GM18873 (cell line): ENCODE measurements around the gene TRAF5.
"Not testable (repeated sequence)": the region's sequence is repeated elsewhere in the genome, so short reads cannot be mapped to it uniquely, and the experiment has no call there.

Source experiments
- ATAC-seq: cut with Tn5 transposase; IDR thresholded peaks from one replicate; pipeline ENCODE4 v1.9.1; 2021; ENCODE audit warnings: mild to moderate bottlenecking, moderate library complexity, moderate number of reproducible peaks; ENCODE audit not compliant: unreplicated experiment, low FRiP score

Gene TRAF5

GRCh38 chr1:211375949-211376348 lies 49.3 kb downstream of the TRAF5 start:
- ATAC-seq, result no peak

GRCh38 chr1:211376807-211377470 lies 50.3 kb downstream of the TRAF5 start:
- no peak for ATAC-seq

- no peak for ATAC-seq
Measured at GRCh38 chr1:211377539-211378450, 51.2 kb downstream of the TRAF5 start.

DNA sequence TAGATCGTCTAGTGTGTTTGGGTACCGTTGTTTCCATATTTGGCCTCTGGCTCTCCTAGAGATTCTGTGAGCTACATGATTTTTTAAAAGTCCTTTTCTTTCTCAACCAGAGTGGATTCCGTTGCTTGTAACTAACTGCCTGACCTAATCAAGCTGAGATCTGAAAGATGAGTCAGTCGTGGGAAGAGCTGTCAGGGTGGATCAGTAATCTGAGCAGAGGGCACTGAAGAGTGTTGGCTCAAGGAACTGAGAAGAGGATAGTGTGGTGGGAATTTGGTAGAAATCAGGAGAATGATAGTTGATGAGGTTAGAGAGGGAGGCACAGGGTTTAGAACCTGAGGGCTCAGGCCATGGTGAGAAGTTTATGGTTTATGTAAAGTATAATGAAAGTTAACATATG lies 52.2 kb downstream of the TRAF5 start:
- no peak for ATAC-seq

DNA sequence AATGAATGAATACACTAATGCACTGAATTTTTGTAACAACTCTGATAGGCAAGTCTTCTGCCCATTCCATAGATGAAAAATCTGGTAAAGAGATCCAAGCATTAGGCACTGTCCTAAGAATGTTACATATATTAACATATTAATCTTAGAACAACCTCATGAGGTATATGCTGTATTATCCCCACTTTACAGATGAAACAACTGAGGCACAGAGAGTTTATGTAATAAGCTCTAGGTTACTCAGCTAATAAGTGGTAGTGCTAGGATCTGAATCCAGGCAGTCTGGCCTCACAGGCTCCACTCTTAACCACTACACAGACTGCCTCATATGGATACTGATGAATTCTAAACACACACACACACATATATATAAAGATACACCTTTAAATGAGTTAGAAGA lies 52.8 kb downstream of the TRAF5 start:
- ATAC-seq, result no peak

- ATAC-seq, result no peak
Measured at GRCh38 chr1:211381481-211382181, 55.0 kb downstream of the TRAF5 start.

DNA sequence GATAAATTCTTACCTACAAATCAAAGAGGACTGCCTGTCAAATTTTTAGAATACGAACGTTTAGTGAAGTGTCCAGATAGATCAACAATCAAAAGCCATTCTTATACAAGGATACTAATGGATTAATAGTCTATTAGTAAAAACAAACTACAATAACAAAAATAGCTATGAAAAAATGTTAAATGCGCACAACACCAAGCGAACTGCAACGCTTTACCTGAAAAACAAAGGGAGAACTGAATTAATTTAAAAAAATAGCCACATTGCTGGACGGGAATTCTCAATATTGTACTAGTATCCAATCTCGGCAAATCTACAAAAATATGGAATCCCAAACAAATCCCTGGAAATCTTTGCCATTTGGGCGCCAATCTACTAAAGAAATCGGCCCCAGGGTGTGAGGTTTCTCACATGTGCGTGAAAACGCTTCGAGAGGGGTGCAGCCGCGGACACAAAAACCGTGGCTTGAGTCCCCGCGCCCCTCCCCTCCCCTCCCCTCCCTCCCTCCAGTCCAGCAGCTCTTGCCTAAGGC lies 55.6 kb downstream of the TRAF5 start:
- no peak for ATAC-seq

DNA sequence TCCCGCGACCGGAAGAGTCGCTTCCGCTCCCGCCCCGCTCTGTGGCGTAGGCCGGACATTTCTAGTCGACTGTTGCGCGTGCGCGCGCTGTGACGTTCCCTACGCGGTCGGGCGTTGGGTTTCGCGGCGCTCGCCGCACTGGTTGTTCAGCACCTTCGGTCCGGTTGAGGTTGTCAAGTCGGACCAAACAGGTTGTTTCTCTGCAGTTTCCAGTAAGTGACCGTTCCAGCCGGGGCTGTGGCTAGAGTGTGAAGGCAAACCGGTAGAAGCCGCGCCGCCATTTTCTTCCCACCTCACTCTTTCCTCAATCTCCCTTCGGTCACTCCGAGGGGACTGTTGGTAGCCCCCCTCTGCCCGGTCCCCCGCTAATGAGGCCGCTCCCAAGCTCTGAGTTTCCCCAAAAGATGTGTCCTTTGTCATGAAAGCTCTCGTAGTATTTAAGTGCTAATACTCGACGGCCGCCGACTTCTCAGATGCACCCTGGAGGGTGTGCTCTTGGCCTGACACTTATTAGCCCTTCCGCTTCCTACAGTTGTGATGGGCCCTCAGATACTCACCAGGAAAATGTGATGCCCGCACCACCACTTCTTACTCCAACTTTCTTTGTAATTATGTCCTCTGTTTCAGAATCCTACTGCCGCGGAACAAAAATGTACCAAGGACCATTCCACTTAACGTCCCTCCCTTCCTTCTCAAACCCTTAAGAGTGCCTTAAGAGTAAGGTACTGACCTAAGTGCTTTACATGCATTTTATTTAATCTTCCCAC lies 56.3 kb downstream of the TRAF5 start:
- ATAC-seq, result peak; percentile 82

- no peak for ATAC-seq
Measured at GRCh38 chr1:211384524-211384923, 57.9 kb downstream of the TRAF5 start.

DNA sequence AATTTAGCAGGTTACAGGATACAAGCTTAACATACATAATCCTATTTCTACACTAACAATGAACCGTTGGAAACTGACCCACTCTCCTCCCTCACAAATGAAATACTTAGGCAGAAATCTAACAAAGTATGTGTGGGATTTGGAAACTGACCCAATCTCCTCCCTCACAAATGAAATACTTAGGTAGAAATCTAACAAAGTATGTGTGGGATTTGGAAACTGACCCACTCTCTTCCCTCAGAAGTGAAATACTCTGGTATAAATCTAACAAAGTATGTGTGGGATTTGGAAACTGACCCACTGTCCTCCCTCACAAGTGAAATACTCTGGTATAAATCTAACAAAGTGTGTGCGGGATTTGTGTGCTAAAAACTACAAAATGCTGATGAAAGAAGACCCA lies 60.3 kb downstream of the TRAF5 start:
- no peak for ATAC-seq

GRCh38 chr1:211390829-211391228 lies 64.2 kb downstream of the TRAF5 start:
- ATAC-seq, result not testable (repeated sequence)

- ATAC-seq, result no peak
Measured at GRCh38 chr1:211393203-211393602, 66.6 kb downstream of the TRAF5 start.

DNA sequence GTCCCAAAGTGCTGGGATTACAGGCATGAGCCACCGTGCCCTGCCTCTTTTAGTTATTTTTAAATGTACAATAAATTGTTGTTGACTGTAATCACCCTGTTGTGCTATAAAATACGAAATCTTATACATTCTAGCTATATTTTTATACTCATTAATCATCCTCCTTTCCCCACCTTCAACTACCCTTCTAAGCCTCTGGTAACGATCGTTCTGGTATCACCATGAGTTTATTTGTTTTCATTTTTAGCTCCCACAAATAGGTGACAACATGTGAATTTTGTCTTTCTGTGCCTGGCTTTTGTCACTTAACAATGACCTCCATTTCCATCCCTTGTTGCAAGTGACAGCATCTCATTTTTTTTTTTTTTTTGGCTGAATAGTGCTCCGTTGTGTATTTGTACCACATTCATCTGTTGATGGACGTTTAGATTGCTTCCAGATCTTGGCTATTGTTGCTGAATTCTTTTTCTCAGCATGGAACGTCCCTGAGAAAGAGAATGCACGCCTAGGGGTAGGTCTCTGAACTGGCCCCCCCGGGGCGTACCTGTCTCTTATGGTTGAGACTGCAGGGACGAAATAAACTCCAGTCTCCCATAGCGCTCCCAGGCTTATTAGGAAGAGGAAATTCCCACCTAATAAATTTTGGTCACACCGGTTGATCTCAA lies 71.8 kb downstream of the TRAF5 start:
- ATAC-seq, result not testable (repeated sequence)

DNA sequence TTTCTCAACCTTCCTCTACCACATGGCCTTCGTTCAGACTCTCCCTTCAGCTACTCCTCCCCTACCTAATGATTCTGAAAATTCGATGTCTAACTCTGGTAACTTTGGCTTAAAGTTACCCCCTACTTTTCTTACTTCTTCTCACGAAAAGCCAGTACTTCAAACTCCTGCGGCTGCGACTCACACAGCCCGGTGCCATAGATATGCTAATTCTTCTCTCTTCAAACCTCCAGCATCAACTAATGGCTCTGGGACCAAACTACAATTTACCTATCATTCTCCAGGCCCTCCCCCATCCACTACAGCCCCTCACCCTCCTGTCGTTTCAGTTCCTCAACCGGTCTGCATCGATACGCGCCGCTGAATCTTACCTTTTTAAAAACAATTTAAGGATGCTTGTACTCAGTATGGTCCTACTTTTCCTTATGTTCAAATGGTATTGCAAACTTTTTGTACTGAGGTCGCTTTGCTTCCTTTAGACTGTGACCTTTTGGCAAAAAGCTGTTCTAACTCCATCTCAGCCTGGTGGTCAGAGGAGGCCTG lies 73.3 kb downstream of the TRAF5 start:
- ATAC-seq, result not testable (repeated sequence)

- not testable (repeated sequence) for ATAC-seq
Measured at GRCh38 chr1:211401751-211402150, 75.1 kb downstream of the TRAF5 start.

DNA sequence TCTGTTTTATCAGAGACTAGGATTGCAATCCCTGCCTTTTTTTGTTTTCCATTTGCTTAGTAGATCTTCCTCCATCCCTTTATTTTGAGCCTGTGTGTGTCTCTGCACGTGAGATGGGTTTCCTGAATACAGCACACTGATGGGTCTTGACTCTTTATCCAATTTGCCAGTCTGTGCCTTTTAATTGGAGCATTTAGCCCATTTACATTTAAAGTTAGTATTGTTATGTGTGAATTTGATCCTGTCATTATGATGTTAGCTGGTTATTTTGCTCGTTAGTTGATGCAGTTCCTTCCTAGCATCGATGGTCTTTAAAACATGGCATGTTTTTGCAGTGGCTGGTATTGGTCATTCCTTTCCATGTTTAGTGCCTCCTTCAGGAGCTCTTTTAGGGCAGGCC lies 79.5 kb downstream of the TRAF5 start:
- not testable (repeated sequence) for ATAC-seq

- not testable (repeated sequence) for ATAC-seq
Measured at GRCh38 chr1:211407749-211408148, 81.1 kb downstream of the TRAF5 start.

DNA sequence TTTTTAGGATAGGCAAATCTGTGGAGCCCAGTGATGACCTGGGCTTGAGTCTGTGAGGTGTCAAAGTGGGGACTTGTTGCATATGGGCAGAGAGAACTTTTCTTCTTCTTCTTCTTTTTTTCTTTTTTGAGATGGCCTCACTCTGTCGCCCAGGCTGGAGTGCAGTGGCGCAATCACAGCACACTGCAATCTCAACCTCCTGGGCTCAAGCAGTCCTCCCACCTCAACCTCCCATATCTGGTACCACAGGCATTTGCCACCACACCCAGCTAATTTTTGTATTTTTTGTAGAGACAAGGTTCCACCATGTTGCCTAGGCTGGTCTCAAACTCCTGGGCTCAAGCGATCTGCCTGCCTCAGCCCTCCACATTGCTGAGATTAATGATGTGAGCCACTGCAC lies 85.0 kb downstream of the TRAF5 start:
- no peak for ATAC-seq

DNA sequence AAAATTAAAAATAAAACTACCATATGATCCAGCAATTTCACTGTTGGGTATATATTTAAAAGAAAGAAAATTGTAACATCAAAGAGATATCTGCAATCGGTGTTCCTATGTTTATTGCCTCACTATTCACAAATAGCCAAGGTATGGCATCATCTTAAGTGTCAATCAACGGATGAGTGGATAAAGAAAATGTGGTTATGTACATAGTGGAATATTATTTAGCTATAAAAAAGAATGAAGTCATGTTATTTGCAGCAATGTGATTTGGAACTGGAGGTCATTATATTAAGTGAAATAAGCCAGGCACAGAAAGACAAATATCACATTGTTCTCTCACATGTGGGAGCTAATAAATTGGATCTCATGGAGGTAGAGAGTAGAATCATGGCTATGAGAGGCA lies 89.1 kb downstream of the TRAF5 start:
- no peak for ATAC-seq
